Natural killer cell treated with Interleukin-12 subunit alpha and Interleukin-12 subunit beta and Interleukin-15 and Interleukin-18, amount 100 ng/mL, for 72 hours (primary cell): Measurements from ENCODE around the gene COL6A3. TPM values are rescaled to one million over a fixed set of nuclear protein-coding genes. Genes with fewer than 3 reads are reported as not detected.

Experiments used
- ATAC-seq, 2 donors: fragments of 150-1000 bp; cut with Tn5 transposase in 1 of 2; sonication (Bioruptor Pico), chemical (Tn5 transposase) in 1 of 2; 2 replicates each; pipeline ENCODE4 v1.10.0; 2021
- DNase-seq: peaks from one replicate; pipeline ENCODE4 v3.0.0; 2022; ENCODE audit warnings: low spot score
- H3K27ac Mint-ChIP-seq, 2 donors: 1 replicate in 1 of 2; 2 replicates in 1 of 2; pipeline ENCODE4 v1.8.0; 2022; ENCODE audit warnings: mixed read lengths in 2 of 2, mild to moderate bottlenecking in 1 of 2, moderate library complexity in 1 of 2
- H3K27me3 Mint-ChIP-seq, 2 donors: 1 replicate in 1 of 2; 2 replicates in 1 of 2; pipeline ENCODE4 v1.8.0; 2022; ENCODE audit warnings: mixed read lengths in 2 of 2
- H3K36me3 Mint-ChIP-seq: one replicate; pipeline ENCODE4 v1.8.0; 2022; ENCODE audit warnings: mixed read lengths
- H3K4me1 Mint-ChIP-seq, 2 donors: 1 replicate in 1 of 2; 2 replicates in 1 of 2; pipeline ENCODE4 v1.8.0; 2022; ENCODE audit warnings: low read depth in 2 of 2, mixed read lengths in 2 of 2, mild to moderate bottlenecking in 1 of 2
- H3K4me3 Mint-ChIP-seq: one replicate; pipeline ENCODE4 v1.8.0; 2022; ENCODE audit warnings: mixed read lengths
- H3K9me3 Mint-ChIP-seq: 2 replicates; pipeline ENCODE4 v1.8.0; 2022; ENCODE audit warnings: mixed read lengths
- total RNA-seq, 2 donors: library from RNA; stranded (reverse); gene quantifications; one replicate each; pipeline ENCODE4 v1.2.3, GENCODE V29; 2022

Gene COL6A3
- total RNA-seq, 2 donors from 2014 or later: 0.11 TPM; not detected in 1

DNA sequence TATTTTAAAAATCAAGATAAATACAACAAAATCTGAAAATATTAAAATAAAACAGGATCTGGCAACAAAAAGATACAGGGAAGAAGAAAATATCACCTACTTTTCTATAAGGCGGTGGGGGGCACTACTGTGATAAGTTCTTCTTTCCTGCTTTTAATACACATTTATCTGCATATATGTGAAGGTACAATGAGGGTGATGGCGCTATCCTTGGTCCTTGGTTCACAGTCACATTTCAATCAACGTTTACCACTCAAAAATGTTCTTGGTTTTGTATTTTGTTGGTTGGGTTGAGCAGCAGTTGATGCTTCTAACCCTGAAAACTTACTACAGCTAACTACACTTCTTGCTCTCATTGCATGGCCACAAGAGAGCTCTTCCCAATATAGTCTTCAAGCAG lies 112.4 kb downstream of the COL6A3 start:
- H3K36me3 Mint-ChIP-seq: no peaks in the 10 kb centered on the region
- no peak overlapping the region for H3K27ac Mint-ChIP-seq
- no peaks in the 10 kb centered on the region for H3K9me3 Mint-ChIP-seq
- H3K27me3 Mint-ChIP-seq: peaks cover 16 to 19% of the 10 kb centered on the region in 2 donors
- H3K4me3 Mint-ChIP-seq: no peak overlapping the region
- DNase-seq (no peak), ATAC-seq (no peak)
- H3K4me1 Mint-ChIP-seq: no peaks in the 10 kb centered on the region

DNA sequence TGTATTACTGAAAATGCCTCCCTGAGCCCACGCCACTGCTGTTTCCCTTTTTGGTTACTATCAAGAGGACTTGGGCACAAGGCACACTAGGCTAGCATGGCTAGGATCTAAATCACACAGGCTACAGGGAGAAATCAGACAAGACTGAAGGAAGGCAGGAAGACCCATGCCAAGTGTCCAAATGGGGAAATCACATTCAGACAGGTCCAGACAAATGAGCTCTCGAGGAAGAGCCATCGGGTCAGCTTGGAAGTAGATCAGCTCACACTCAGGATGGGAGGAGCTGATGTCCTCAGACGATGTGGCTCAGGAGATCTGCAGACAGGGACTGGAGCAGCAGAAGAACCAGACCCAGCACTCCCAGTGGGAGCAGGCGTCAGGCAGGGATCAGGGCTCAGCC lies 113.2 kb downstream of the COL6A3 start:
- Mint-ChIP-seq H3K4me3 (no peak overlapping the region), H3K27me3 (peaks cover 19 to 21% of the 10 kb centered on the region in 2 donors), H3K9me3 (no peaks in the 10 kb centered on the region), H3K27ac (no peak overlapping the region), H3K4me1 (no peaks in the 10 kb centered on the region), H3K36me3 (no peaks in the 10 kb centered on the region)
- DNase-seq (no peak), ATAC-seq (peak in 1 of 2 donors; percentile 36)

DNA sequence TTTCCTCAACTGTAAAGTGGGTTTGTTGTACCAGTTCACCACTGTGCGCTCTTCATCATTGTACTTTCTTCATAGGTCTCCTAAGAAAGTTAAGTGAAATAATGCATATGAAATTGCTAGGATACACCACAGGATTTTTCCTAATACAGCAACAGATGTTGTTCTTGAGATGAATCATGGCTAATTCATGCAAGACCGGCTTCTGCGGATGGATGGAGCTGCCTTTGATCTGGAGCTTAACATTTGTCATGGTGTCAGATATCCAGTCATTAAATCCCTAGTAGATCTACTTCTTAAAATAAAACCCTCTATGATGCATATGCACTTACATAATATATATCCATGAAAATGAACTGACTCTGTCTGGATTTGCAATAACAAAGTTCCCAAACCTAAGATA lies 114.1 kb downstream of the COL6A3 start:
- H3K4me1 Mint-ChIP-seq: no peaks in the 10 kb centered on the region

DNA sequence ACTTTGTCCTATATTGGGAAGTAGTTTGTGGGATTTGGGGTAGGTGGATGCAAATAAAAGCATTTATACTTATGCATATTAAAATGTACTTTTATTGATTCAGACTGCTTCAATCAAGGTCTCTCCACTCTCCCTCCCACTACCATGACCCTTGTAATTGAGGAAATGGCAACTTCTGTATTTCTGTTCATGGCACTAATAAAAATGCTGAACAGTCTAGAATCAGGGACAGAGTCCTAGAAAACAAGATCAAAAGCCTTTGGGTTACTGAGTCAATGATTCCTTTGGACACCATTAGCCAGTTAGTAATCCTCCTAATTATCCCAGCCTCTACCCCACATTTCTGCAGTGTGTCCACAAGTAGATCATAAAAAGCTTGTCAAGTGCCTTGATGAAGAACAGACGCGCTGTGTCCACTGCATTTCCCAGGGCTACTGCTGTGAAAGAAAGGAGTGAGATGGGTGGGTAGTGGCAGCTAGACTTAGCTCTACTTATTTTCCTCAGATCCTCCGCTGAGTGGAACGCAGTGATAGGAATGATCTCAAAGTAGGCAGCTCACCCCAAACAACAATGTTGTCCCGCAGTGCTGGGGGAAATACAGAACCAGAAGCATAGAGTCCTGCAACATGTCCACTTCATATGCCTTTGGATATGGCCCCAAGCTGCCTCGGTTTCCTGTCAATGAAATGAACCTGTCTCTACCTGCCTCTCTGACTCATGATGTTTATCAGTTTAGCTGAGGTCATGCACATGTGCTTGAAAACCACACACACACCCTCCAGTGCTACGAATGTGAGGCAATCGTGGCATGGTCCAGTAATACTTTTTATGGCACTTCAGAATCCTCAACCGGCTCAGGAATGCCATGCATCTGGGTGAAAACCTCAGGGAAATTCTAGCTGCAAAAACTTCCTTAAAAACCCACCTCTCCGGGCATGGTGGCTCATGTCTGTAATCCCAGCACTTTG lies 115.5 kb downstream of the COL6A3 start:
- Mint-ChIP-seq H3K27ac (no peak overlapping the region), H3K4me1 (no peaks in the 10 kb centered on the region), H3K9me3 (no peaks in the 10 kb centered on the region), H3K36me3 (no peaks in the 10 kb centered on the region), H3K27me3 (peaks cover 27 to 39% of the 10 kb centered on the region in 2 donors), H3K4me3 (no peak overlapping the region)
- DNase-seq: no peak
- ATAC-seq: no peak

More for the DNA sequence above, 114.1 kb downstream of the COL6A3 start:
- no peak for ATAC-seq
- no peak for DNase-seq
- Mint-ChIP-seq H3K4me3 (no peak overlapping the region), H3K9me3 (no peaks in the 10 kb centered on the region), H3K27me3 (peaks cover 21 to 24% of the 10 kb centered on the region in 2 donors), H3K27ac (no peak overlapping the region), H3K36me3 (no peaks in the 10 kb centered on the region)

DNA sequence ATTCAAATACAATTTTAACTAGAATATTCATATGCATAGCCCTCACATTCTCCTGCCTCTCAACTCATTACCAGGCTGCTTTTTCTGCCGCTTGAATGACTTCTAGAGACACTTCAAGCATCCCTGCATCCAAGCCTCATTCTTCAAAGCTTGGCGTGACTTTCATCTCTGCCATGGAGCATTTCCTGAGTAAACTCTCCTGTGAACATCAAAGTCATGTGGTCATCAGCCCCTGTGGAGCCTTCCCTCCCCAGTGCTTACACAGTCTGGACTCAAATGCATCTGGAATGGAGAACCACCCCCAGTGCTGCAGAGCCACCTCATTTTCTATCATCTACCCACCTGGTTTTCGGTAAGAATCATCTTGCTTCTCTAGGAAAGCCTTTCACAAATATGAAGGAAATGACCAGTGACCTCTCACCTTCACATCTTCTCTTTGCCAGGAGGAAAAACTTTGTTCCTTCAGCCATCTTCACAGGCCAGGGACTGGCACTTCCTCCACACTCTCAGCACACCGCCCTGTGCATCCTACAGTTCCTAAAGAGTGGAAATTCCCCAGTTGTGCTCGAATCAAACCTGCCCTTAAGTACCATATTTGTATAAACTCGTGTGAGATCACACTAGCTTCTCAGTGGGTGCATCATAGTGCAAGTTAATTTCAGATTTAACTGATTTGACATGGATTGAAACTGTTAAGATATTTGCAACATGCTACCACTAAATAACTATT lies 116.4 kb downstream of the COL6A3 start:
- no peak for DNase-seq
- H3K4me3 Mint-ChIP-seq: no peak overlapping the region
- no peaks in the 10 kb centered on the region for H3K4me1 Mint-ChIP-seq
- no peaks in the 10 kb centered on the region for H3K9me3 Mint-ChIP-seq
- no peak overlapping the region for H3K27ac Mint-ChIP-seq
- peaks cover 27 to 40% of the 10 kb centered on the region in 2 donors for H3K27me3 Mint-ChIP-seq
- no peaks in the 10 kb centered on the region for H3K36me3 Mint-ChIP-seq
- no peak for ATAC-seq

DNA sequence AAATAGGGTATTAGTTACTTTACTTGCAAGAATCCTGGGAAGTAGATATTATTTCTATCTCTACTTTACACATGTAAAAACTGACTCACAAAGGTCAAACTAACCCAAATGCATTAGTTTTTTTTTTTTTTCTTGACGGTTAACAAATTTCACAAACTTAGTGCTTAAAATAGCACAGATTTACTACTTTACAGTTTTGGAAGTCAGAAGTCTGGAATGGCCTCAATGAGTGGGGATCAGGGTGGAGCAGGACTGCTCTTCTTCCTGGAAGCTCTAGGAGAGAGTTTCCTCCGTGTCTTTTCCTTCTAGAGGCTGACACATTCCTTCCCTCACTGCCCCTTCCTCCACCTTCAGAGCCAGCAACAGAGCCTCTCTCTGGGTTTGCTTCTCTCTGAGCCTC lies 117.2 kb downstream of the COL6A3 start:
- H3K27ac Mint-ChIP-seq: no peak overlapping the region
- H3K36me3 Mint-ChIP-seq: no peaks in the 10 kb centered on the region
- ATAC-seq (no peak), DNase-seq (no peak)
- peaks cover 25 to 48% of the 10 kb centered on the region in 2 donors for H3K27me3 Mint-ChIP-seq
- no peaks in the 10 kb centered on the region for H3K9me3 Mint-ChIP-seq
- H3K4me1 Mint-ChIP-seq: no peaks in the 10 kb centered on the region
- H3K4me3 Mint-ChIP-seq: no peak overlapping the region

DNA sequence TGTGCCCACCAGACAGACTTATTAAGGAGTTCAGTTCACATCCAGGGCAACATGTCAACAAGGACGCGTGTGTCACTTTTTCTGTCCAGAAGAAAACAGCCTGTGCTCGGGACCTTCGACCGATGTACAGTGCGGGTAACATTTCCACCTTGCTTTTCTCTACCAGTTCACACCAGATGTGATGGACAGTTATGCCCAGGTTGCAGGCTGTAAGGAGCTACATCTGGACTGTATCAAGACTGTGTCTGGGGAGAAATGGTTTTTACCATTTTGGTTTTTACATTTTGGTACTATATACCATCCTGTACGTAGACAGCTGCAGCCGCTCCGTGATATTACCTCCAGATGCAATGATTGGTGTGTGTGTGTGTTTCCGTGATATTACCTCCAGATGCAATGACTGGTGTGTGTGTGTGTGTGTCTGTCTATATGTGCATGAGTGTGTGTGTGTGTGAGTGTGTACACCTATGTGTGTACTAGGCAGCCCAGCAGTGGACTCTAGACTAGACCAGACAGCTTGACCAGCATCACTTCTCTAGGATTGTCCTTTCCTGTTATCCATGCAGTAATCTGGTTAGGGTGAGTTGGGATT lies 118.0 kb downstream of the COL6A3 start:
- ATAC-seq (no peak), DNase-seq (no peak)
- Mint-ChIP-seq H3K9me3 (no peaks in the 10 kb centered on the region), H3K27me3 (peaks cover 29 to 55% of the 10 kb centered on the region in 2 donors), H3K36me3 (no peaks in the 10 kb centered on the region), H3K4me1 (peaks cover 3 to 4% of the 10 kb centered on the region in 2 donors), H3K27ac (no peak overlapping the region), H3K4me3 (no peak overlapping the region)

DNA sequence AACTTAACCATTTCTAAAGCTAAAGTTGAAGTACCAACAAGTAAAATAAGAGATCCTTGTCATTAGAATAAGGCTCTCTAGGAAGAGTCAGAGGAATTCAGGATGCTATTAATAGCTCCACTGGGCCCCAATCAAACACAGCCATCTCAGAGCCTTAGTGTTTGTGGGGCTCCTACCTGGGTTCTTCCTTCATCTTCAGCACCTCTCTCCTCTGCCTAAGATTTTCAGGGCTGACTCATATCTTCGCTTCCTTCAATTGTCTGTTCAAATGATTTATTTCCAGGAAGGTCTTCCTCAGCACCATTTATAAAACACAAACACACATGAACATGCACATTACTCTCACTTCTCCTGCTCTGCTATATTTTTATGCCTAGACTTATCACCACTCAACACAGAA lies 119.5 kb downstream of the COL6A3 start:
- Mint-ChIP-seq H3K9me3 (no peaks in the 10 kb centered on the region), H3K27ac (no peak overlapping the region), H3K4me3 (no peak overlapping the region), H3K36me3 (no peaks in the 10 kb centered on the region), H3K4me1 (peaks cover 3 to 4% of the 10 kb centered on the region in 2 donors), H3K27me3 (peaks cover 28 to 55% of the 10 kb centered on the region in 2 donors)
- no peak for DNase-seq
- no peak for ATAC-seq

DNA sequence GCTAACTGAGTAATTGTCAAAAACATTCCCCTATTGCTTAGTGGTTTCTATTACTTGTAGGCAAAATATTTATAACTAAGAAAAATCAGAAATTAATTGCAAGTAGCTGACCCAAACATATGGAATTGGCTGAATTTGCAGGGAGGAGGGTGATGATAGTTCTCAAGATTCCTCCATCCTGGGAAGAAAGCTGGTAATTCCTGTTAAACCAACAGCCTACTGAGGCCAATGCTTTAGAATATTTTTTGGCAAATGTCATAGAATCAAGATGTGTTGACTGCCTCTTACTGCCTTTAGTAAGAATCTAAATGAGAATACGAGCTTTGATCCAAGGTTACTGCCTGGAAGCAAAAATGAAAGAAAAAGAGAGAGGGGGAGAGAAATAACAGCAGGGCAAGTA lies 120.0 kb downstream of the COL6A3 start:
- H3K27ac Mint-ChIP-seq: no peak overlapping the region
- H3K9me3 Mint-ChIP-seq: no peaks in the 10 kb centered on the region
- H3K4me1 Mint-ChIP-seq: peaks cover 3 to 4% of the 10 kb centered on the region in 2 donors
- no peak for ATAC-seq
- no peak for DNase-seq
- H3K36me3 Mint-ChIP-seq: no peaks in the 10 kb centered on the region
- no peak overlapping the region for H3K4me3 Mint-ChIP-seq
- H3K27me3 Mint-ChIP-seq: peaks cover 29 to 60% of the 10 kb centered on the region in 2 donors

DNA sequence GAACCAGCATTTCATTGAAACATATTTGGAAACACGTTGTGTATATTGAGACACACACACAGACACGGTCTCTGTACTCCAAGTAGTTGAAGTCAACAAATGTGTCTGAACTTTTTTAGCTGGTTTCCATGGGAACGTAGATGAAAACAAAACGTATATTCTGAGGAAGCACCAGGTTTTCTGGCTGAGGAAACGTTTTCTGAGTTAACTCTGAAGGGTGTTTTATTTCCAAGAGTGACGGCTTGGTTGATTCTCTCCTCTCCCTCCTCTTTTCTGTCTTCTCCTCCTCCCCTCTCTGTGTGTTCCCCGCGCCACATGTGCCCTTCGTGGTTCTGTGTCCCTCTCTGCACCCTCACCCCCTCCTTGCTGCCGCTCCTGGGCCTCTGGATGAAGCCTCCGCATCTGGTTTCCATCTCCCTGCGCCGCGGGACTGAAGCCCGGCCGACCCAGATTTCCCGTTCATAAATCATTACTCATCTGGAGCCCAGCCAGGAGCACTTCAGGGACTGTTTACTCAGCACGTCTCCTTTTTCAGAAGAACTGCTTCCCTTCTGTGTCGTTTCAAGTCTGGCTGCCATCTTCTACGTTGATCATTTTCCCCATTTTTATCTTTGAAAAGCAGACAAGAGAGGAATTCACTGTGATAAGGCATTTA lies 122.7 kb downstream of the COL6A3 start:
- Mint-ChIP-seq H3K27me3 (peaks cover 37 to 68% of the 10 kb centered on the region in 2 donors), H3K9me3 (no peaks in the 10 kb centered on the region), H3K4me3 (no peak overlapping the region), H3K36me3 (no peaks in the 10 kb centered on the region), H3K4me1 (peaks cover 3 to 4% of the 10 kb centered on the region in 2 donors), H3K27ac (no peak overlapping the region)
- no peak for DNase-seq
- ATAC-seq: no peak

DNA sequence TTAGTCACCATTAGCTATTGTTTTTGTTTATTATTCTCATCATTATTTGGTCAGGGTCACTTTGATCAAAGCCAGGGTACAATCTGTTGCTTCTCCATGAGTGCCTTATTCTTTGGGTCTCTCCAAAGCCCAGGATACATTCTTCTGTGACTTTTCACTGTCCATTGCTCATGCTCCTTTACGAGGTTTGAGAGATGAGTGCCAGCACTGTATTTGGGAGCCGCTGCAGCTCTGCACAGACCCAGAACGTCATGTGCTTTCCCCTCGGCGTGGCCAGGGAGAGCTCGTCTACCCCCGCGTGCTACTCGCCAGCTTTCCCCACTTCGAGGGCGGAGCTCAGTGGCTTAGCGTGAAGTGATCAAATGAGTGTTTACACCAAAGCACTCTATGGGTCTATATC lies 123.7 kb downstream of the COL6A3 start:
- no peak for DNase-seq
- Mint-ChIP-seq H3K27ac (no peak overlapping the region), H3K36me3 (no peaks in the 10 kb centered on the region), H3K4me1 (peaks cover 3 to 4% of the 10 kb centered on the region in 2 donors), H3K27me3 (peaks cover 33 to 71% of the 10 kb centered on the region in 2 donors), H3K4me3 (no peak overlapping the region), H3K9me3 (no peaks in the 10 kb centered on the region)
- no peak for ATAC-seq

DNA sequence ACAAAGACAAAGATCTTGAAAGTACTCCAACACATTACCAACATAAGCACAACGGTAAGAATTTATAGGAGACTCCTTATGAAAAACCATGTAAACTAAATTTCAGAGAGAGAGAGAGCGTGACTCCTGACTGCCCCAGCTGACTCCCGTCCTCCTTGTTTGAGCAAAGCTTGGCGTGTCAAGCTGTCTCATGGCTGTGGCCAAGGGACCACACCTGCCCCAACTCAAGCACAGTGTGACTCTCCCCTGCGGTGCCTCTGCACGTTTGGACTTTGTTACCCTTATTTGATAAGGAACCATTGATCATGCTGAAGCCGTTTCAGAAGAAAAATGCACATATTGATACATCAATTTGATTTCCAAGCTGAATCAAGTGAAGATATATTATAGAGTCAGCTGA lies 124.8 kb downstream of the COL6A3 start:
- H3K4me1 Mint-ChIP-seq: peaks cover 3 to 4% of the 10 kb centered on the region in 2 donors
- H3K27me3 Mint-ChIP-seq: peaks cover 30 to 60% of the 10 kb centered on the region in 2 donors
- no peak for ATAC-seq
- no peaks in the 10 kb centered on the region for H3K36me3 Mint-ChIP-seq
- H3K4me3 Mint-ChIP-seq: no peak overlapping the region
- DNase-seq: no peak
- H3K27ac Mint-ChIP-seq: no peak overlapping the region
- H3K9me3 Mint-ChIP-seq: no peaks in the 10 kb centered on the region

DNA sequence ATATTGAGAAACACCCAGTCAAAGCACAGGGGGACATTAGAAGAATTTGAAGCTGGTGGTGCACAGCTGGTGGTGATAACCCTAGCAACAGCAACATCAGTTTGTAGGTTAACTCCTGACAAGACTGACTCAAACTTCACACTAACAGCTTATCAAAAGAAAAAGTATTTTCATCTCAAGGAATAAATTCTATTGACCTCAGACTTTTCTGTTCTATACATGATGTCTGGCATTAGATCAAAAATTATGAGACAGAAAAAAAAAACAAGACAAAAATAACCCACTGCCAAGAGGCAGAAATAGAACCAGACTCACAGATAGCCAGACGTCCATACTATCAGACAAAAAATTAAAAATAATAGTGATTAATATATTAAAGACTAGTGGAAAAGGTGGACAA lies 126.1 kb downstream of the COL6A3 start:
- peaks cover 27 to 51% of the 10 kb centered on the region in 2 donors for H3K27me3 Mint-ChIP-seq
- no peak overlapping the region for H3K27ac Mint-ChIP-seq
- H3K4me3 Mint-ChIP-seq: no peak overlapping the region
- no peaks in the 10 kb centered on the region for H3K36me3 Mint-ChIP-seq
- H3K9me3 Mint-ChIP-seq: no peaks in the 10 kb centered on the region
- ATAC-seq: no peak
- H3K4me1 Mint-ChIP-seq: peaks cover 3 to 4% of the 10 kb centered on the region in 2 donors
- no peak for DNase-seq
